ENCODE measurements around the gene NRGN.

The NRGN gene

DNA sequence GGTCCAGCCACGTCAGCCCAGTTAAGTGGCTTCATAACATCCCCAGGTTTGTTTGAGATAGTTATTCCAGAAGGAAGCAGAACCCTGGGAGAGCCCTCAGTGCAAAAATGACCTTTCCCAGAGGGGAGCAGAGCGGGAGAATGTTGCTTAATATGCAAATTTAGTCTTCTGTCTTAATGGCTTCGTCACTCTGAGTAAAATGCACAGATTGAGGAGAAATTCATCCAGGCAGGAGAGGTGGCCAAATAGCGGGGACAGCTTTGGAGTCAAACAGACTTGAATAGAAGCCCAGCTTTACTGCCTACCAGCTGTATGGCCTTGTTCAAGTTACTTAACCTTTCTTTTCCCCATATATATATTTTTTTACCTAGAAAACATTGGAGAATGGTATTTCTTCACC lies 12.3 kb upstream of the NRGN start:
- DNase-seq: no peak
- H3K9me3 Mint-ChIP-seq: no peaks in the 10 kb centered on the region
- no peak overlapping the region for H3K4me3 Mint-ChIP-seq
- H3K36me3 Mint-ChIP-seq (ENCODE audit: low read depth): no peaks in the 10 kb centered on the region
- peaks cover 5% of the 10 kb centered on the region for H3K27me3 Mint-ChIP-seq
- ATAC-seq: no peak
- no peak overlapping the region for H3K27ac Mint-ChIP-seq
- peaks cover 20% of the 10 kb centered on the region for H3K4me1 Mint-ChIP-seq

GRCh38 chr11:124728134-124728533 lies 11.6 kb upstream of the NRGN start:
- no peak for DNase-seq
- Mint-ChIP-seq H3K4me1 (peaks cover 20% of the 10 kb centered on the region), H3K4me3 (no peak overlapping the region), H3K27ac (no peak overlapping the region), H3K36me3 (ENCODE audit: low read depth) (no peaks in the 10 kb centered on the region), H3K9me3 (no peaks in the 10 kb centered on the region), H3K27me3 (peaks cover 5% of the 10 kb centered on the region)
- ATAC-seq: no peak

GRCh38 chr11:124729571-124729970 lies 10.2 kb upstream of the NRGN start:
- H3K36me3 Mint-ChIP-seq (ENCODE audit: low read depth): no peaks in the 10 kb centered on the region
- no peak for DNase-seq
- H3K4me1 Mint-ChIP-seq: peaks cover 15% of the 10 kb centered on the region
- H3K27ac Mint-ChIP-seq: no peak overlapping the region
- no peak overlapping the region for H3K4me3 Mint-ChIP-seq
- H3K27me3 Mint-ChIP-seq: peaks cover 5% of the 10 kb centered on the region
- H3K9me3 Mint-ChIP-seq: no peaks in the 10 kb centered on the region
- ATAC-seq: no peak

DNA sequence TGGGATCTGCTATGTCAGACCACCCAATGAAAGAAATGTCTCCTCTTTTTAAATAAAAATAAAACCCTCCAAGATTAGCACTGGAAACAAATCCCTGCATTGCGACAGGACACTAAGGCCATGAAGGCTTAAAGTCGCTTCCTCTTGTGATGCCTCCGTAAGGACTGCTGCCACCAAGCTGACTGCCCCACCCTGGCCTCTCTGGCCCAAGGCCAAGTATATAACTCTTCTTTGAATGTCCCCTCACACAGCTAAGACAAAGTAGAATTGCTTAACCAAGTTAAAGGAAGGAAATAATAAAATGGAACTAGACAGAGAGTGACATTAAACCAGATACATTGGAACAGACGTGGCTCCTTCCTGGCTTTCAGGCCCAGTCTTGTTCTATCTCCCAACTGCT lies 7.5 kb upstream of the NRGN start:
- H3K4me1 Mint-ChIP-seq: no peaks in the 10 kb centered on the region
- H3K9me3 Mint-ChIP-seq: no peaks in the 10 kb centered on the region
- ATAC-seq (no peak), DNase-seq (no peak)
- no peak overlapping the region for H3K27ac Mint-ChIP-seq
- H3K36me3 Mint-ChIP-seq (ENCODE audit: low read depth): no peaks in the 10 kb centered on the region
- no peak overlapping the region for H3K4me3 Mint-ChIP-seq
- H3K27me3 Mint-ChIP-seq: no peaks in the 10 kb centered on the region

GRCh38 chr11:124736736-124737135 lies 3.0 kb upstream of the NRGN start:
- no peaks in the 10 kb centered on the region for H3K36me3 Mint-ChIP-seq (ENCODE audit: low read depth)
- no peak overlapping the region for H3K4me3 Mint-ChIP-seq
- DNase-seq (no peak), ATAC-seq (no peak)
- H3K27me3 Mint-ChIP-seq: peaks cover 18% of the 10 kb centered on the region
- H3K9me3 Mint-ChIP-seq: no peaks in the 10 kb centered on the region
- peaks cover 16% of the 10 kb centered on the region for H3K4me1 Mint-ChIP-seq
- H3K27ac Mint-ChIP-seq: no peak overlapping the region

DNA sequence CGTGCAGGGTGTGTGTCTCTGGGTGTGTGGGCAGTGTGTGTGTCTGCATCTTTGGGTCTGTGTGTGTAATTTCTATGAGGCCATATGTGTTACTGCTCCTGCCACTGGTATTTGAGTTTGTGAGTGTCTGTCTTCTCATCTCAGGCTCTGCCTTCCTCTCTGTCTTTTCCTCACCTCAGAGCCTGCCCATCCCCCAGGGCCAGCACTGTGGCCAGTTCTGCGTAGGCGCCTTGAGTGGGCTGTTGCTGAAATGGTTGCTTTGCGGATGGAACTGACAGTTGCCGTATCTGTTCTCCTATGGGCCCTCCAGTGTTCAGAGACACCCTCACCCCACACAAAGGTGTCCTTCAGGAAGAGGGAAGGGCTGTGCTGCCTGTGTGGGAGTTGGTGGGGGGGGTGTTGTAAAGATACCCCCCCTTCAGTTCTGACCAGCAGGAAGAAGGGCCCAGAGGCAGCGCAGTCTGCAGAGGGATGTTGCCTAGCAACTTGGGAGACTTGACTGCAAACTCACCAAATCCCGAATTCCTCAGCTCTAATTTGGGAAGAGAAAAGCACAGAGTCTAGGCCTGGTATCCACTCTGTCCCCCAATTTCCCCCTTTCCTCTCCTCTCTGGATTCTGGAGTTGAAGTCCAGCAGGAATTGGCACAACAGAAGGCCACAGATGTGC lies 2.0 kb upstream of the NRGN start:
- ATAC-seq (no peak), DNase-seq (no peak)
- Mint-ChIP-seq H3K9me3 (no peaks in the 10 kb centered on the region), H3K27ac (no peak overlapping the region), H3K36me3 (ENCODE audit: low read depth) (no peaks in the 10 kb centered on the region), H3K27me3 (peaks cover 21% of the 10 kb centered on the region), H3K4me1 (peaks cover 16% of the 10 kb centered on the region), H3K4me3 (no peak overlapping the region)

DNA sequence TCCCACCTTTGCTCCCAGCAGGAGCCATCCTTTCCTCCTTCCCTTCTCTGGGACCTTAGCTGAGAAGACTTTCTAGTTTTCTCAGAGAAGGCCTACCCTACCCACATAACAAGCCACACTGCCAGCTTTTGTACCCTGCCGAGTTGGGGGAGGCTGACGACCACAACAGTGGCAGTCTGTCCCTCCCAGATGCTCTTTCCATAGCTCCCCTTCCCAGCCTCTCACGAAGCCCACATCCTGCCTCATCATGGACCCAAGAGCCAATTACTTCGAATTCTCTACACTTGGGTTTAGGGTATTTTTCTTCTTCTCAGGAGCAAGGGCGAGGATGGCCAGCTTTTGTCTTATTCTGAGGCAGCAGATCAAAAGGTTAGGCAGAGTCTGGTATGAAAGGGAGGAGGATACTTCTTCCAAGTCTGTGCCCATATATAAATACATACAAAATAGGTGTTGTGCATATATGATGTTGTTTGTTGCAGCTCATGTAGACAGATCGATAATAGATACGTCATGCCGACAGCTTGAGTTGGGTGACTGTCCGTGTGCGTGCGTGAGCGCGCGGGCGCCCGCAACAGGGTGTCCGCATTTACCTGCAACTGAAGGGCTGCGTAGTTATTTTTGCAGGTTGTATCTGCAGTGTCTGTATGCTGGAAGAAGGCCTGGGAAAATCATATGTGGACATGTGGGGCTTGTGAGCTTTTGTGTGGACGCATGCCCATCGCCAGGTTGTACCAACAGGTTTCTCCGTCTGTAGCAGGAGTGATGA lies 846 bp upstream of the NRGN start:
- Mint-ChIP-seq H3K36me3 (ENCODE audit: low read depth) (no peaks in the 10 kb centered on the region), H3K27me3 (peaks cover 21% of the 10 kb centered on the region), H3K27ac (no peak overlapping the region), H3K4me1 (peaks cover 16% of the 10 kb centered on the region), H3K9me3 (no peaks in the 10 kb centered on the region), H3K4me3 (peak overlapping the region; percentile 81)
- DNase-seq: no peak
- no peak for ATAC-seq

- no peaks in the 10 kb centered on the region for H3K9me3 Mint-ChIP-seq
- peaks cover 21% of the 10 kb centered on the region for H3K27me3 Mint-ChIP-seq
- peaks cover 16% of the 10 kb centered on the region for H3K4me1 Mint-ChIP-seq
- H3K27ac Mint-ChIP-seq: no peak overlapping the region
- DNase-seq (peak; percentile 69), ATAC-seq (peak; percentile 39)
- no peaks in the 10 kb centered on the region for H3K36me3 Mint-ChIP-seq (ENCODE audit: low read depth)
- peak overlapping the region; percentile 81 for H3K4me3 Mint-ChIP-seq
Observed at GRCh38 chr11:124740277-124740882, 638 bp downstream of the NRGN start.

DNA sequence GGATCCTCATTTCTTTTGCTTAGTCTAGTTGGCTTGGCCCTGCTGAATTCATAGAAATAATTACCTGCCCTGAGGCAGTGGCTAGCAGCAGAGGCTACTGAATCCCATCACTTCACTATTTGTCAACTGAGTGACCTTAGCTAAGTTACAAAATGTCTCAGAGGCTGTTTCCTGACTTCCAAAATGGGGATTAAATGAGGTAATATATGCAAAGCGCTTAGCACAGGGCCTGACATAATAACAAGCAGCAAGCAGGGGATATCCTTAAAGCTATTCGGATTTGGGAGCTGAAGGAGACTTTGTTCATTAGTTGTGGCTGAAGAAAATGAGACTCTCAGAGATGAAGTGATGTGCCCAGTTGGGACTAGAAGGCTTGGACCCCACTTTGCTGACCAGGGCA lies 2.8 kb downstream of the NRGN start:
- no peak overlapping the region for H3K4me3 Mint-ChIP-seq
- H3K36me3 Mint-ChIP-seq (ENCODE audit: low read depth): no peaks in the 10 kb centered on the region
- DNase-seq (no peak), ATAC-seq (no peak)
- no peak overlapping the region for H3K27ac Mint-ChIP-seq
- no peaks in the 10 kb centered on the region for H3K9me3 Mint-ChIP-seq
- H3K4me1 Mint-ChIP-seq: peaks cover 22% of the 10 kb centered on the region
- peaks cover 21% of the 10 kb centered on the region for H3K27me3 Mint-ChIP-seq

- DNase-seq: no peak
- no peak overlapping the region for H3K27ac Mint-ChIP-seq
- peaks cover 21% of the 10 kb centered on the region for H3K27me3 Mint-ChIP-seq
- no peak for ATAC-seq
- H3K36me3 Mint-ChIP-seq (ENCODE audit: low read depth): no peaks in the 10 kb centered on the region
- no peaks in the 10 kb centered on the region for H3K9me3 Mint-ChIP-seq
- H3K4me3 Mint-ChIP-seq: no peak overlapping the region
- peaks cover 22% of the 10 kb centered on the region for H3K4me1 Mint-ChIP-seq
Observed at GRCh38 chr11:124743050-124743449, 3.3 kb downstream of the NRGN start.

- Mint-ChIP-seq H3K9me3 (no peaks in the 10 kb centered on the region), H3K27ac (no peak overlapping the region), H3K4me1 (peaks cover 24% of the 10 kb centered on the region), H3K27me3 (peaks cover 15% of the 10 kb centered on the region), H3K4me3 (peak overlapping the region; percentile 41), H3K36me3 (ENCODE audit: low read depth) (no peaks in the 10 kb centered on the region)
- ATAC-seq (no peak), DNase-seq (no peak)
Observed at GRCh38 chr11:124745270-124745834, 5.6 kb downstream of the NRGN start.

DNA sequence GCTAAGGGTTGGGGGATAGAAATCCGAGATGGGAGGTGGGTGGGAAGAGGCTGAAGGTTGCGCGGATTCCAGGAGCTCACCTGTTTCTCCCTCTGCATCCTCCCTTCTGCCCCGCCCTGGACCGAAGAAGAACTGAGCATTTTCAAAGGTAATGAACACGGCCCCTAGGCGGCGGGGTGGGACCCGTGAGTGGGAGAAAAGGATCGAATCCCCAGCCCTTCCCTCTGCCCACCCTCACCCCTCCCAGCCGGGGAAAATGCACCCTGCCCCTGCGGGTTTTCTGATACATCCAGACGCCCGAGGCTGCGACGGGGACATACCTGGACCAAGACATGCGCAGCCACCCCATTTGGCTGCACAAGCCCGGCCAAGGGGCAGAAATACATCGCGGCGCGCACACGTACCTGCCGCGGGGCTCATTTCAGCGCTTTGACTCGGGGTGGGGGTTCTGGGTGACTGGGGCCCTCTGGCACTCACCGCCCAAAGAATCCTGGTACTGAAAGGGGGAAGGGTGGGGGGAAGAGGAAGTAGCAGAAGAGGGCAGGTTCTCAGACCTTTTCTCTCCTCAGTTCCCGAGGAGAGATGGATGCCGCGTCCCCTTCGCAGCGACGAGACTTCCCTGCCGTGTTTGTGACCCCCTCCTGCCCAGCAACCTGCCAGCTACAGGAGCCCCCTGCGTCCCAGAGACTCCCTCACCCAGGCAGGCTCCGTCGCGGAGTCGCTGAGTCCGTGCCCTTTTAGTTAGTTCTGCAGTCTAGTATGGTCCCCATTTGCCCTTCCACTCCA lies 6.3 kb downstream of the NRGN start:
- Mint-ChIP-seq H3K27me3 (peaks cover 12% of the 10 kb centered on the region), H3K9me3 (no peaks in the 10 kb centered on the region), H3K4me3 (peak overlapping the region; percentile 84), H3K27ac (peak overlapping the region; percentile 78), H3K4me1 (peaks cover 18% of the 10 kb centered on the region), H3K36me3 (ENCODE audit: low read depth) (no peaks in the 10 kb centered on the region)
- DNase-seq (peak; percentile 55), ATAC-seq (peak; percentile 6)

DNA sequence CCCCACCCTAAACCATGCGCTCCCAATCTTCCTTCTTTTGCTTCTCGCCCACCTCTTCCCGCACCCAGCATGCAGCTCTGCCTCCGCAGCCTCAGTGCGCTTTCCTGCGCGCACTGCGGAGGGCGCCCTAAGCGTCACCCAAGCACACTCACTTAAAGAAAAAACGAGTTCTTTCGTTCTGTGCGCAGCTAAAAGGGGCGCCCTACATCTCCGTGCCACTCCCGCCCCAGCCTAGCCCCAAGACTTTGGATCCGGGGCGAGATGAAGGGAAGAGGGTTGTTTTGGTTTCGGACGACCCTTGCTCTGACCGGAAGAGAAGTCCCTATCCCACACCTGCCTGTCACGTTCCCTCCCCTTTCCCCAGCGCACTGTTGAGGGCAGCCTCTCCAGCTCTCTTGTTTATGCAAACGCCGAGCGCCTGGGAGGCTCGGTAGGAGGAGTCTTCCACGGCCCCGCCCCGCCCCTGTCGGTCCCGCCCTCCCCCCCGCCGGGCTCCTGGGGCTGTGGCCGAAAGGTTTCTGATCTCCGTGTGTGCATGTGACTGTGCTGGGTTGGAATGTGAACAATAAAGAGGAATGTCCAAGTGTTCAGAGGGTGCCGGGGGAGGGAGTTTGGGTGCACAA lies 7.0 kb downstream of the NRGN start:
- Mint-ChIP-seq H3K27me3 (peaks cover 5% of the 10 kb centered on the region), H3K27ac (peak overlapping the region; percentile 78), H3K4me3 (peak overlapping the region; percentile 84), H3K4me1 (peaks cover 18% of the 10 kb centered on the region), H3K36me3 (ENCODE audit: low read depth) (no peaks in the 10 kb centered on the region), H3K9me3 (no peaks in the 10 kb centered on the region)
- peak; percentile 79 for DNase-seq
- ATAC-seq: peak; percentile 82
